GM23338 (cell line): ENCODE results near the gene DMRT1. TPM values are rescaled to one million over a fixed set of nuclear protein-coding genes. Genes with fewer than 3 reads are reported as not detected.

Source experiments
- ATAC-seq: fragments of 200-7000 bp; cut with Tn5 transposase; 3 replicates; pipeline ENCODE4 v1.9.1; 2020
- DNase-seq: peaks from one replicate; pipeline ENCODE4 v3.0.0-alpha.2; 2015; ENCODE audit warnings: low spot score
- H2AFZ ChIP-seq: fragments of 200-600 bp; sonication (generic); 2 replicates; pipeline ENCODE4 v1.8.0; 2016; ENCODE audit warnings: antibody characterized with exemption, mild to moderate bottlenecking, moderate library complexity
- H3F3A ChIP-seq: fragments of 200-600 bp; sonication (generic); replicated peaks from 2 replicates; pipeline ENCODE4 v1.8.0; 2017; ENCODE audit warnings: antibody characterized with exemption, mixed run types, low read depth
- H3K27ac ChIP-seq: fragments of 200-600 bp; sonication (generic); 2 replicates; pipeline ENCODE4 v1.6.1; 2016; ENCODE audit warnings: low read depth
- H3K27me3 ChIP-seq: fragments of 200-600 bp; sonication (generic); 2 replicates; pipeline ENCODE4 v1.8.0; 2016; ENCODE audit warnings: mild to moderate bottlenecking, mixed run types, moderate library complexity; ENCODE audit not compliant: insufficient read depth
- H3K36me3 ChIP-seq: fragments of 200-600 bp; sonication (generic); 2 replicates; pipeline ENCODE4 v1.8.0; 2016; ENCODE audit warnings: mild to moderate bottlenecking; ENCODE audit not compliant: insufficient read depth
- H3K4me1 ChIP-seq: fragments of 200-600 bp; sonication (generic); 2 replicates; pipeline ENCODE4 v1.8.0; 2016; ENCODE audit warnings: mild to moderate bottlenecking, moderate library complexity; ENCODE audit not compliant: insufficient read depth
- H3K4me2 ChIP-seq: fragments of 200-600 bp; sonication (generic); 2 replicates; pipeline ENCODE4 v1.7.1; 2017; ENCODE audit warnings: mixed run types
- H3K4me3 ChIP-seq: fragments of 200-600 bp; sonication (generic); 2 replicates; pipeline ENCODE4 v1.6.1; 2016; ENCODE audit warnings: mixed run types
- H3K79me2 ChIP-seq: fragments of 200-600 bp; sonication (generic); replicated peaks from 2 replicates; pipeline ENCODE4 v1.8.0; 2017; ENCODE audit warnings: mild to moderate bottlenecking; ENCODE audit not compliant: insufficient read depth
- H3K9me2 ChIP-seq: fragments of 200-600 bp; sonication (generic); 2 replicates; pipeline ENCODE4 v1.8.0; 2017; ENCODE audit not compliant: insufficient read depth
- H4K20me1 ChIP-seq: fragments of 200-600 bp; sonication (generic); replicated peaks from 2 replicates; pipeline ENCODE4 v1.8.0; 2017; ENCODE audit warnings: mild to moderate bottlenecking; ENCODE audit not compliant: insufficient read depth
- H3K27ac Mint-ChIP-seq: 2 replicates; pipeline ENCODE4 v1.8.0; 2020; ENCODE audit warnings: inconsistent platforms, mild to moderate bottlenecking, moderate library complexity, mixed read lengths
- H3K27me3 Mint-ChIP-seq: 3 replicates; pipeline ENCODE4 v1.8.0; 2022; ENCODE audit warnings: low read depth, mild to moderate bottlenecking, moderate library complexity, mixed read lengths, inconsistent platforms; ENCODE audit not compliant: insufficient read depth, poor library complexity
- H3K36me3 Mint-ChIP-seq: 3 replicates; pipeline ENCODE4 v1.8.0; 2021; ENCODE audit warnings: low read depth, mild to moderate bottlenecking, inconsistent platforms, moderate library complexity, mixed read lengths
- H3K4me1 Mint-ChIP-seq: 3 replicates; pipeline ENCODE4 v1.8.0; 2020; ENCODE audit warnings: mild to moderate bottlenecking, inconsistent platforms, mixed read lengths
- H3K4me3 Mint-ChIP-seq: 3 replicates; pipeline ENCODE4 v1.8.0; 2021; ENCODE audit warnings: moderate library complexity, mild to moderate bottlenecking, inconsistent platforms, mixed read lengths
- H3K9me3 Mint-ChIP-seq: 3 replicates; pipeline ENCODE4 v1.8.0; 2020; ENCODE audit warnings: moderate library complexity, mild to moderate bottlenecking, inconsistent platforms, mixed read lengths
- CREB1 ChIP-seq: fragments of 250-450 bp; sonication (Bioruptor Pico); IDR thresholded peaks from 2 replicates; pipeline ENCODE4 v1.5.0; 2020; ENCODE audit warnings: low read depth, mild to moderate bottlenecking, moderate library complexity
- EZH2 ChIP-seq: fragments of 200-600 bp; sonication (generic); IDR thresholded peaks from one replicate; pipeline ENCODE4 v1.8.0; 2017; ENCODE audit warnings: antibody characterized with exemption, mild to moderate bottlenecking, low read depth; ENCODE audit not compliant: unreplicated experiment
- EZH2phosphoT487 ChIP-seq: fragments of 200-600 bp; sonication (generic); IDR thresholded peaks from one replicate; pipeline ENCODE4 v1.8.1; 2018; ENCODE audit warnings: antibody characterized with exemption; ENCODE audit not compliant: unreplicated experiment
- POLR2AphosphoS5 ChIP-seq: IDR thresholded peaks from 2 replicates; pipeline ENCODE4 v1.6.1; 2016; ENCODE audit warnings: antibody characterized with exemption, low read depth
- polyA plus RNA-seq: library from polyadenylated mRNA; unstranded; fragments of >200 nt; fragmentation: Nextera tagmentation; extraction: Ambion mirVana; gene quantifications from 2 replicates; pipeline ENCODE4 v1.2.1, GENCODE V29; 2016
- total RNA-seq: library from RNA; depleted of rRNA; stranded (reverse); fragments of >200 nt; shearing (Covaris generic); gene quantifications from 2 replicates; pipeline ENCODE4 v1.2.3, GENCODE V29; 2014
- TF ChIP-seq, protein P1 (sequence below): IDR thresholded peaks from one replicate; pipeline ENCODE4 v1.6.1; 2018; ENCODE audit warnings: antibody characterized with exemption; ENCODE audit not compliant: unreplicated experiment
- TF ChIP-seq, protein P2 (sequence below): fragments of 250-450 bp; sonication (Bioruptor Pico); IDR thresholded peaks from 2 replicates; pipeline ENCODE4 v1.5.0; 2020; ENCODE audit warnings: mild to moderate bottlenecking, moderate library complexity
- TF ChIP-seq, protein P3 (sequence below), 2 experiments: fragments of 200-600 bp in 1 of 2; sonication (generic) in 1 of 2; conservative IDR thresholded peaks; 2 replicates each; pipeline versions ENCODE4 v1.5.1 to v1.6.1; 2016 to 2017; ENCODE audit warnings: antibody characterized with exemption in 2 of 2, low read depth in 2 of 2, mild to moderate bottlenecking in 2 of 2, moderate library complexity in 1 of 2

Gene DMRT1
- total and polyA plus RNA-seq, 2 experiments from 2014 or later, result not detected

DNA sequence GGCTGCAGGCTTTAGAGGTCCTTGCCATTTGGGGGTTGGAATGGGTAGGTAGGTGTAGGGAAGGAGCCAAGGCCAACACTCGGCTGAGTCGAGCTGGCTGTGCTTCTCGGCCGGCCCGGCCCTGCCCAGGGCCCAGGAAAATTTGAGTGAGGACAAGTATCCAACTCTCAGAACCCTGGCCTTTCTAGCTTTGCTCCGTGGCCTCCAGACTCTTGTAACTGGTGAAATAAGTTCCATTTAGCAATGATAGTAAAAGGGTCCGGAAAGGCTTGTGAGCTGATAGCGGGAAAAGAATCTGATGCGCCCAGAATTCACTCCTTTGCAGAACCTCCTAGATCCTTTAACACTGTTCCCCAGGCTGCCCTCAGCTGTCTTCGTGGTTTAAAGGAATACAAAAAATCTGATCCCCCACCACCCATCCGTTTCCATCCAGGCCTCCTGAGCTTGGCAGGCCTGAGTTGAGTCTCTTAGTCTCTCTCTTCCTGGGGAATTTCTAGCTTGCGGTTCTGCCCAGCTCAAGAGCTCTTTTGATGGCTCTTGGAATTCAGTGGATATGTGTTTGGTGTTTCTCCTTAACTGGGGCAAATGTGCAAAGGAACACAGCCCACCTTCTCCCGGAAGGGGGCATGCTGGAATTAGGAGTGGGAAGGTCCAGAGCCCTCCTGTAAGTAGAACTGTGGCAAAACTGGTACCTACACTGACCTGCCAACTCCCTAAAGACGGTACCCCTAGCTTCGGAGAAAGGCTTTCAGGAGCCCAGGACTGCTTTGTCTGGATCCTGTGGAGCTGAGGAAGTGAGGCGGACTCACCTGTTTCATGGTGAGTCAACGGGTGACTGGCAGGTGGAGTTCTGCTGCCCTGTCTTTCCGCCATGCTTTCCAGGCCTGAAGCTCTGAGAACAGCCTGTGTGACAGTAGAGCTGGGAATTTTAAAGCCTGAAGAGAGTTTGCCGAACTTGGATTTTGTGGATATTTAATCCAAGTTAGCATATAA lies 136.6 kb downstream of the DMRT1 start:
- Histone ChIP-seq H3K4me2 (peak overlapping the region; percentile 91), H3K36me3 (no peaks in the 10 kb centered on the region), H3K4me1 (peaks cover 45% of the 10 kb centered on the region), H3K9me2 (no peaks in the 10 kb centered on the region), H3K27ac (no peak overlapping the region), H3F3A (peaks cover 17% of the 10 kb centered on the region), H2AFZ (peak overlapping the region; percentile 63; the same call in 1 of the 2 replicates), H3K27me3 (peaks cover 100% of the 10 kb centered on the region), H3K79me2 (no peaks in the 10 kb centered on the region), H3K4me3 (peak overlapping the region; percentile 70), H4K20me1 (peaks cover 48% of the 10 kb centered on the region)
- H3K9me3 Mint-ChIP-seq, result no peaks in the 10 kb centered on the region; the same call in 2 of the 3 replicates
- H3K27ac Mint-ChIP-seq, result no peak overlapping the region
- peak; percentile 52 for DNase-seq
- peaks cover 55% of the 10 kb centered on the region for H3K4me1 Mint-ChIP-seq
- peaks cover 93% of the 10 kb centered on the region for H3K27me3 Mint-ChIP-seq
- ATAC-seq, result no peak
- H3K36me3 Mint-ChIP-seq, result no peaks in the 10 kb centered on the region
- TF ChIP-seq POLR2AphosphoS5 (no peak), EZH2phosphoT487 (peak; percentile 4), CREB1 (CRISPR knock-in tag) (no peak), EZH2 (peak; percentile 91)
- TF ChIP-seq, protein P1, sequence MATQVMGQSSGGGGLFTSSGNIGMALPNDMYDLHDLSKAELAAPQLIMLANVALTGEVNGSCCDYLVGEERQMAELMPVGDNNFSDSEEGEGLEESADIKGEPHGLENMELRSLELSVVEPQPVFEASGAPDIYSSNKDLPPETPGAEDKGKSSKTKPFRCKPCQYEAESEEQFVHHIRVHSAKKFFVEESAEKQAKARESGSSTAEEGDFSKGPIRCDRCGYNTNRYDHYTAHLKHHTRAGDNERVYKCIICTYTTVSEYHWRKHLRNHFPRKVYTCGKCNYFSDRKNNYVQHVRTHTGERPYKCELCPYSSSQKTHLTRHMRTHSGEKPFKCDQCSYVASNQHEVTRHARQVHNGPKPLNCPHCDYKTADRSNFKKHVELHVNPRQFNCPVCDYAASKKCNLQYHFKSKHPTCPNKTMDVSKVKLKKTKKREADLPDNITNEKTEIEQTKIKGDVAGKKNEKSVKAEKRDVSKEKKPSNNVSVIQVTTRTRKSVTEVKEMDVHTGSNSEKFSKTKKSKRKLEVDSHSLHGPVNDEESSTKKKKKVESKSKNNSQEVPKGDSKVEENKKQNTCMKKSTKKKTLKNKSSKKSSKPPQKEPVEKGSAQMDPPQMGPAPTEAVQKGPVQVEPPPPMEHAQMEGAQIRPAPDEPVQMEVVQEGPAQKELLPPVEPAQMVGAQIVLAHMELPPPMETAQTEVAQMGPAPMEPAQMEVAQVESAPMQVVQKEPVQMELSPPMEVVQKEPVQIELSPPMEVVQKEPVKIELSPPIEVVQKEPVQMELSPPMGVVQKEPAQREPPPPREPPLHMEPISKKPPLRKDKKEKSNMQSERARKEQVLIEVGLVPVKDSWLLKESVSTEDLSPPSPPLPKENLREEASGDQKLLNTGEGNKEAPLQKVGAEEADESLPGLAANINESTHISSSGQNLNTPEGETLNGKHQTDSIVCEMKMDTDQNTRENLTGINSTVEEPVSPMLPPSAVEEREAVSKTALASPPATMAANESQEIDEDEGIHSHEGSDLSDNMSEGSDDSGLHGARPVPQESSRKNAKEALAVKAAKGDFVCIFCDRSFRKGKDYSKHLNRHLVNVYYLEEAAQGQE, result no peak
- TF ChIP-seq, protein P2, sequence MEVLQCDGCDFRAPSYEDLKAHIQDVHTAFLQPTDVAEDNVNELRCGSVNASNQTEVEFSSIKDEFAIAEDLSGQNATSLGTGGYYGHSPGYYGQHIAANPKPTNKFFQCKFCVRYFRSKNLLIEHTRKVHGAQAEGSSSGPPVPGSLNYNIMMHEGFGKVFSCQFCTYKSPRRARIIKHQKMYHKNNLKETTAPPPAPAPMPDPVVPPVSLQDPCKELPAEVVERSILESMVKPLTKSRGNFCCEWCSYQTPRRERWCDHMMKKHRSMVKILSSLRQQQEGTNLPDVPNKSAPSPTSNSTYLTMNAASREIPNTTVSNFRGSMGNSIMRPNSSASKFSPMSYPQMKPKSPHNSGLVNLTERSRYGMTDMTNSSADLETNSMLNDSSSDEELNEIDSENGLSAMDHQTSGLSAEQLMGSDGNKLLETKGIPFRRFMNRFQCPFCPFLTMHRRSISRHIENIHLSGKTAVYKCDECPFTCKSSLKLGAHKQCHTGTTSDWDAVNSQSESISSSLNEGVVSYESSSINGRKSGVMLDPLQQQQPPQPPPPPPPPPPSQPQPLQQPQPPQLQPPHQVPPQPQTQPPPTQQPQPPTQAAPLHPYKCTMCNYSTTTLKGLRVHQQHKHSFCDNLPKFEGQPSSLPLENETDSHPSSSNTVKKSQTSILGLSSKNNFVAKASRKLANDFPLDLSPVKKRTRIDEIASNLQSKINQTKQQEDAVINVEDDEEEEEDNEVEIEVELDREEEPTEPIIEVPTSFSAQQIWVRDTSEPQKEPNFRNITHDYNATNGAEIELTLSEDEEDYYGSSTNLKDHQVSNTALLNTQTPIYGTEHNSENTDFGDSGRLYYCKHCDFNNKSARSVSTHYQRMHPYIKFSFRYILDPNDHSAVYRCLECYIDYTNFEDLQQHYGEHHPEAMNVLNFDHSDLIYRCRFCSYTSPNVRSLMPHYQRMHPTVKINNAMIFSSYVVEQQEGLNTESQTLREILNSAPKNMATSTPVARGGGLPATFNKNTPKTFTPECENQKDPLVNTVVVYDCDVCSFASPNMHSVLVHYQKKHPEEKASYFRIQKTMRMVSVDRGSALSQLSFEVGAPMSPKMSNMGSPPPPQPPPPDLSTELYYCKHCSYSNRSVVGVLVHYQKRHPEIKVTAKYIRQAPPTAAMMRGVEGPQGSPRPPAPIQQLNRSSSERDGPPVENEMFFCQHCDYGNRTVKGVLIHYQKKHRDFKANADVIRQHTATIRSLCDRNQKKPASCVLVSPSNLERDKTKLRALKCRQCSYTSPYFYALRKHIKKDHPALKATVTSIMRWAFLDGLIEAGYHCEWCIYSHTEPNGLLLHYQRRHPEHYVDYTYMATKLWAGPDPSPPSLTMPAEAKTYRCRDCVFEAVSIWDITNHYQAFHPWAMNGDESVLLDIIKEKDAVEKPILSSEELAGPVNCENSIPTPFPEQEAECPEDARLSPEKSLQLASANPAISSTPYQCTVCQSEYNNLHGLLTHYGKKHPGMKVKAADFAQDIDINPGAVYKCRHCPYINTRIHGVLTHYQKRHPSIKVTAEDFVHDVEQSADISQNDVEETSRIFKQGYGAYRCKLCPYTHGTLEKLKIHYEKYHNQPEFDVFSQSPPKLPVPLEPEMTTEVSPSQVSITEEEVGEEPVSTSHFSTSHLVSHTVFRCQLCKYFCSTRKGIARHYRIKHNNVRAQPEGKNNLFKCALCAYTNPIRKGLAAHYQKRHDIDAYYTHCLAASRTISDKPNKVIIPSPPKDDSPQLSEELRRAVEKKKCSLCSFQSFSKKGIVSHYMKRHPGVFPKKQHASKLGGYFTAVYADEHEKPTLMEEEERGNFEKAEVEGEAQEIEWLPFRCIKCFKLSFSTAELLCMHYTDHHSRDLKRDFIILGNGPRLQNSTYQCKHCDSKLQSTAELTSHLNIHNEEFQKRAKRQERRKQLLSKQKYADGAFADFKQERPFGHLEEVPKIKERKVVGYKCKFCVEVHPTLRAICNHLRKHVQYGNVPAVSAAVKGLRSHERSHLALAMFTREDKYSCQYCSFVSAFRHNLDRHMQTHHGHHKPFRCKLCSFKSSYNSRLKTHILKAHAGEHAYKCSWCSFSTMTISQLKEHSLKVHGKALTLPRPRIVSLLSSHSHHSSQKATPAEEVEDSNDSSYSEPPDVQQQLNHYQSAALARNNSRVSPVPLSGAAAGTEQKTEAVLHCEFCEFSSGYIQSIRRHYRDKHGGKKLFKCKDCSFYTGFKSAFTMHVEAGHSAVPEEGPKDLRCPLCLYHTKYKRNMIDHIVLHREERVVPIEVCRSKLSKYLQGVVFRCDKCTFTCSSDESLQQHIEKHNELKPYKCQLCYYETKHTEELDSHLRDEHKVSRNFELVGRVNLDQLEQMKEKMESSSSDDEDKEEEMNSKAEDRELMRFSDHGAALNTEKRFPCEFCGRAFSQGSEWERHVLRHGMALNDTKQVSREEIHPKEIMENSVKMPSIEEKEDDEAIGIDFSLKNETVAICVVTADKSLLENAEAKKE (CRISPR knock-in tag), result no peak
- TF ChIP-seq, protein P3, sequence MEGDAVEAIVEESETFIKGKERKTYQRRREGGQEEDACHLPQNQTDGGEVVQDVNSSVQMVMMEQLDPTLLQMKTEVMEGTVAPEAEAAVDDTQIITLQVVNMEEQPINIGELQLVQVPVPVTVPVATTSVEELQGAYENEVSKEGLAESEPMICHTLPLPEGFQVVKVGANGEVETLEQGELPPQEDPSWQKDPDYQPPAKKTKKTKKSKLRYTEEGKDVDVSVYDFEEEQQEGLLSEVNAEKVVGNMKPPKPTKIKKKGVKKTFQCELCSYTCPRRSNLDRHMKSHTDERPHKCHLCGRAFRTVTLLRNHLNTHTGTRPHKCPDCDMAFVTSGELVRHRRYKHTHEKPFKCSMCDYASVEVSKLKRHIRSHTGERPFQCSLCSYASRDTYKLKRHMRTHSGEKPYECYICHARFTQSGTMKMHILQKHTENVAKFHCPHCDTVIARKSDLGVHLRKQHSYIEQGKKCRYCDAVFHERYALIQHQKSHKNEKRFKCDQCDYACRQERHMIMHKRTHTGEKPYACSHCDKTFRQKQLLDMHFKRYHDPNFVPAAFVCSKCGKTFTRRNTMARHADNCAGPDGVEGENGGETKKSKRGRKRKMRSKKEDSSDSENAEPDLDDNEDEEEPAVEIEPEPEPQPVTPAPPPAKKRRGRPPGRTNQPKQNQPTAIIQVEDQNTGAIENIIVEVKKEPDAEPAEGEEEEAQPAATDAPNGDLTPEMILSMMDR (conservative IDR thresholded peaks at IDR 0.05; ENCODE audit: low read depth in 2 of 2), result 0 out of 4 replicates have a peak, but pooled peaks of 1 of the 2 experiments have one; percentile 9
- peak overlapping the region; percentile 60 for H3K4me3 Mint-ChIP-seq
